IPS-15b (cell line): ENCODE data around the gene PAPPA.

Experiments used
- H3K27me3 ChIP-seq: one replicate; pipeline ENCODE4 v1.6.1; 2013; ENCODE audit warnings: low read length; ENCODE audit not compliant: control insufficient read depth, insufficient read depth
- H3K36me3 ChIP-seq: one replicate; pipeline ENCODE4 v1.6.1; 2013; ENCODE audit warnings: low read length; ENCODE audit not compliant: control insufficient read depth, insufficient read depth
- H3K4me1 ChIP-seq: one replicate; pipeline ENCODE4 v1.6.1; 2013; ENCODE audit warnings: mild to moderate bottlenecking, low read length; ENCODE audit not compliant: control insufficient read depth, insufficient read depth
- H3K4me3 ChIP-seq: one replicate; pipeline ENCODE4 v1.5.1; 2013; ENCODE audit warnings: low read depth, low read length
- H3K9ac ChIP-seq: one replicate; pipeline ENCODE4 v1.6.1; 2013; ENCODE audit warnings: low read depth, mild to moderate bottlenecking, low read length
- H3K9me3 ChIP-seq: one replicate; pipeline ENCODE4 v1.6.1; 2013; ENCODE audit warnings: mild to moderate bottlenecking, low read length; ENCODE audit not compliant: control insufficient read depth, insufficient read depth

PAPPA gene

GRCh38 chr9:116383936-116384335, 230.3 kb downstream of the PAPPA start:
- Histone ChIP-seq H3K4me3 (no peak overlapping the region), H3K9ac (no peak overlapping the region), H3K9me3 (no peaks in the 10 kb centered on the region), H3K36me3 (no peaks in the 10 kb centered on the region), H3K27me3 (no peaks in the 10 kb centered on the region), H3K4me1 (no peaks in the 10 kb centered on the region)

GRCh38 chr9:116387934-116388698, 234.5 kb downstream of the PAPPA start:
- H3K4me1 ChIP-seq, result no peaks in the 10 kb centered on the region
- no peak overlapping the region for H3K4me3 ChIP-seq
- H3K9ac ChIP-seq, result no peak overlapping the region
- no peaks in the 10 kb centered on the region for H3K9me3 ChIP-seq
- no peaks in the 10 kb centered on the region for H3K27me3 ChIP-seq
- H3K36me3 ChIP-seq, result no peaks in the 10 kb centered on the region

GRCh38 chr9:116389541-116390302, 236.1 kb downstream of the PAPPA start:
- Histone ChIP-seq H3K4me1 (no peaks in the 10 kb centered on the region), H3K27me3 (no peaks in the 10 kb centered on the region), H3K9ac (no peak overlapping the region), H3K4me3 (no peak overlapping the region), H3K9me3 (no peaks in the 10 kb centered on the region), H3K36me3 (no peaks in the 10 kb centered on the region)

GRCh38 chr9:116390303-116391228, 237.0 kb downstream of the PAPPA start:
- no peak overlapping the region for H3K9ac ChIP-seq
- no peaks in the 10 kb centered on the region for H3K27me3 ChIP-seq
- H3K4me1 ChIP-seq, result no peaks in the 10 kb centered on the region
- H3K36me3 ChIP-seq, result no peaks in the 10 kb centered on the region
- no peak overlapping the region for H3K4me3 ChIP-seq
- H3K9me3 ChIP-seq, result no peaks in the 10 kb centered on the region

- H3K36me3 ChIP-seq, result no peaks in the 10 kb centered on the region
- H3K9me3 ChIP-seq, result no peaks in the 10 kb centered on the region
- H3K9ac ChIP-seq, result no peak overlapping the region
- H3K4me3 ChIP-seq, result no peak overlapping the region
- H3K4me1 ChIP-seq, result no peaks in the 10 kb centered on the region
- no peaks in the 10 kb centered on the region for H3K27me3 ChIP-seq
Measured at GRCh38 chr9:116391306-116391900, 237.8 kb downstream of the PAPPA start.

- Histone ChIP-seq H3K9me3 (no peaks in the 10 kb centered on the region), H3K4me3 (no peak overlapping the region), H3K36me3 (no peaks in the 10 kb centered on the region), H3K9ac (no peak overlapping the region), H3K4me1 (no peaks in the 10 kb centered on the region), H3K27me3 (no peaks in the 10 kb centered on the region)
Measured at GRCh38 chr9:116393198-116393597, 239.6 kb downstream of the PAPPA start.

- no peaks in the 10 kb centered on the region for H3K9me3 ChIP-seq
- H3K27me3 ChIP-seq, result no peaks in the 10 kb centered on the region
- H3K36me3 ChIP-seq, result no peaks in the 10 kb centered on the region
Measured at GRCh38 chr9:116394070-116394469, 240.5 kb downstream of the PAPPA start.

GRCh38 chr9:116394894-116395698, 241.5 kb downstream of the PAPPA start:
- Histone ChIP-seq H3K36me3 (no peaks in the 10 kb centered on the region), H3K9me3 (no peaks in the 10 kb centered on the region), H3K9ac (no peak overlapping the region), H3K4me3 (no peak overlapping the region), H3K4me1 (no peaks in the 10 kb centered on the region), H3K27me3 (no peaks in the 10 kb centered on the region)

More at GRCh38 chr9:116394070-116394469, 240.5 kb downstream of the PAPPA start:
- no peaks in the 10 kb centered on the region for H3K4me1 ChIP-seq
- H3K9ac ChIP-seq, result no peak overlapping the region
- H3K4me3 ChIP-seq, result no peak overlapping the region

GRCh38 chr9:116395699-116396037, 242.1 kb downstream of the PAPPA start:
- no peaks in the 10 kb centered on the region for H3K9me3 ChIP-seq
- H3K9ac ChIP-seq, result no peak overlapping the region
- no peak overlapping the region for H3K4me3 ChIP-seq

GRCh38 chr9:116403171-116403570, 249.6 kb downstream of the PAPPA start:
- H3K9ac ChIP-seq, result no peak overlapping the region
- H3K36me3 ChIP-seq, result no peaks in the 10 kb centered on the region

More at GRCh38 chr9:116395699-116396037, 242.1 kb downstream of the PAPPA start:
- no peaks in the 10 kb centered on the region for H3K4me1 ChIP-seq
- no peaks in the 10 kb centered on the region for H3K36me3 ChIP-seq
- no peaks in the 10 kb centered on the region for H3K27me3 ChIP-seq

More at GRCh38 chr9:116403171-116403570, 249.6 kb downstream of the PAPPA start:
- no peaks in the 10 kb centered on the region for H3K9me3 ChIP-seq
- no peaks in the 10 kb centered on the region for H3K27me3 ChIP-seq
- H3K4me1 ChIP-seq, result no peaks in the 10 kb centered on the region
- no peak overlapping the region for H3K4me3 ChIP-seq
